ENCODE data around the gene GGA2.

GGA2 gene

DNA sequence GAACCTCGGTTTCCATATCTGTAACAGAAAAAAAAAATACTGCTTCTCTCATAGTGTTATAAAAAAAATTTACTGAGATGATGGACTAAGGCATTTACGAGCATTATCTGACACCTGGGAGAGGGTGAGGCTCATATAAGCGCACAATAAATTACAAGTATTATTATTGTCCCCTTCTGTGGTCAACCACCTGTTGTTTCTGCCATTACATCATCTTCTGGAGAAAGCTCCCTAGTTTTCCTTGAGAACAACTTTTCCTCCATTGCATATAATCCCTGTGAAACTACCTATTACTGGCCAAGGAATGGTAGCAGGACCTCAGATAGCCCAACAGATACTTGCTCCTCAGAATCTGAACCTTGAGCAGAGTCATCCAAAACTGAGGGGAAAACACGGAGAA, 11.7 kb upstream of the GGA2 start:
- H3K4me3 ChIP-seq (ENCODE audit: low read depth, low read length), result no peak overlapping the region
- H3K27ac ChIP-seq (ENCODE audit: low read depth, low read length), result no peak overlapping the region
- no peaks in the 10 kb centered on the region for H3K9me3 ChIP-seq (ENCODE audit: control insufficient read depth, insufficient read depth, low read length)
- H3K9ac ChIP-seq (ENCODE audit: low read depth, low read length), result no peak overlapping the region
- peaks cover 69% of the 10 kb centered on the region for H3K36me3 ChIP-seq (ENCODE audit: control insufficient read depth, insufficient read depth, low read length)
- H3K27me3 ChIP-seq (ENCODE audit: control insufficient read depth, insufficient read depth, low read length), result no peaks in the 10 kb centered on the region
- no peaks in the 10 kb centered on the region for H3K4me1 ChIP-seq (ENCODE audit: control insufficient read depth, insufficient read depth, low read length)

DNA sequence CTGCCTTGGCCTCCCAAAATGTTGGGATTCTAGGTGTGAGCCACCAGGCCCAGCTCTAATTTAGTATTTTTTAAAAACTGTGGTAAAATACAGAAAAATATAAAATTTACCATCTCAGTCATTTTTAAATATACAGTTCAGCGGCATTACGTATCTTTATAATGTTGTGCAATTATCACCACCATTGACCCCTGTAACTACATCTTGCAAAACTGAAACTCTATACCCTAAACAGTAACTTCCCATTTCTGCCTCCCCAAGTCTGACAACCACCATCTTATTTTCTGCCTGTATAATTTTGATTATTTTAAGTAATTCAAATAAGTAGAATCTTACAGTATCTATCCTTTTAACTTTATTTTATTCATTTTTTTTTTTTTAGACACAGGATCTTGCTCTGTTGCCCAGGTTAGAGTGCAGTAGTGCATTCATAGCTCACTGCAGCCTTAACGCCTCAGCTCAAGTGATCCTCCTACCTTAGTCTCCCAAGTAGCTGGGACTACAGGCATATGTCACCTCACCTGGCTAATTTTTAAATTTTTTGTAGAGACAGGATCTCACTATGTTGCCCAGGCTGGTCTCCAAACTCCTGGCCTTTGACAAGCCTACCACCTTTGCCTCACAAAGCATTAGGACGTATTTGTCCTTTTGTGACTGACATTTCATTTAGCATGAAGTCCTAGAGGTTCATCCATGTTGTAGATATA, 10.9 kb upstream of the GGA2 start:
- Histone ChIP-seq H3K9me3 (ENCODE audit: control insufficient read depth, insufficient read depth, low read length) (no peaks in the 10 kb centered on the region), H3K9ac (ENCODE audit: low read depth, low read length) (no peak overlapping the region), H3K4me1 (ENCODE audit: control insufficient read depth, insufficient read depth, low read length) (no peaks in the 10 kb centered on the region), H3K36me3 (ENCODE audit: control insufficient read depth, insufficient read depth, low read length) (peaks cover 67% of the 10 kb centered on the region), H3K4me3 (ENCODE audit: low read depth, low read length) (no peak overlapping the region), H3K27me3 (ENCODE audit: control insufficient read depth, insufficient read depth, low read length) (no peaks in the 10 kb centered on the region), H3K27ac (ENCODE audit: low read depth, low read length) (no peak overlapping the region)

DNA sequence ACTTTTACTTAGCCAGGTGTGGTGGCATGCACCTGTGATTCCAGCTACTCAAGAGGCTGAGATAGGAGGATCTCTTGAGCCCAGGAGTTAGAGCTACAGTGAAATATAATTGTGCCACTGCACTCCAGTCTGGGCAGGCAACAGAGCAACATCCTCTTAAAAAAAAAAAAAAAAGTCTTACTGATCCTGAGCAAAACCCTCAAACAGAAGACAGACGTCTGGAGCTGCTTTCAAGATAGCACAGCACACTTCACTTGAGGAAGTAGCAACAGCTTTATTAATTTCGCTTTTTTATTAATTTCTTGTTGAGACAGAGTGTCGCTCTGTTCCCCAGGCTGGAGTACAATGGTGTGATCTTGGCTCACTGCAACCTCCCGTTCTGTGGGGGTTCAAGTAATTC, 10.2 kb upstream of the GGA2 start:
- H3K36me3 ChIP-seq (ENCODE audit: control insufficient read depth, insufficient read depth, low read length), result peaks cover 67% of the 10 kb centered on the region

GRCh38 chr16:23519282-23519681, 9.0 kb upstream of the GGA2 start:
- Histone ChIP-seq H3K9me3 (ENCODE audit: control insufficient read depth, insufficient read depth, low read length) (no peaks in the 10 kb centered on the region), H3K9ac (ENCODE audit: low read depth, low read length) (no peak overlapping the region), H3K27me3 (ENCODE audit: control insufficient read depth, insufficient read depth, low read length) (no peaks in the 10 kb centered on the region), H3K4me1 (ENCODE audit: control insufficient read depth, insufficient read depth, low read length) (no peaks in the 10 kb centered on the region), H3K4me3 (ENCODE audit: low read depth, low read length) (no peak overlapping the region), H3K36me3 (ENCODE audit: control insufficient read depth, insufficient read depth, low read length) (peaks cover 63% of the 10 kb centered on the region), H3K27ac (ENCODE audit: low read depth, low read length) (no peak overlapping the region)

More for the DNA sequence above, 10.2 kb upstream of the GGA2 start:
- Histone ChIP-seq H3K27ac (ENCODE audit: low read depth, low read length) (no peak overlapping the region), H3K4me1 (ENCODE audit: control insufficient read depth, insufficient read depth, low read length) (no peaks in the 10 kb centered on the region), H3K27me3 (ENCODE audit: control insufficient read depth, insufficient read depth, low read length) (no peaks in the 10 kb centered on the region), H3K9me3 (ENCODE audit: control insufficient read depth, insufficient read depth, low read length) (no peaks in the 10 kb centered on the region), H3K4me3 (ENCODE audit: low read depth, low read length) (no peak overlapping the region), H3K9ac (ENCODE audit: low read depth, low read length) (no peak overlapping the region)

DNA sequence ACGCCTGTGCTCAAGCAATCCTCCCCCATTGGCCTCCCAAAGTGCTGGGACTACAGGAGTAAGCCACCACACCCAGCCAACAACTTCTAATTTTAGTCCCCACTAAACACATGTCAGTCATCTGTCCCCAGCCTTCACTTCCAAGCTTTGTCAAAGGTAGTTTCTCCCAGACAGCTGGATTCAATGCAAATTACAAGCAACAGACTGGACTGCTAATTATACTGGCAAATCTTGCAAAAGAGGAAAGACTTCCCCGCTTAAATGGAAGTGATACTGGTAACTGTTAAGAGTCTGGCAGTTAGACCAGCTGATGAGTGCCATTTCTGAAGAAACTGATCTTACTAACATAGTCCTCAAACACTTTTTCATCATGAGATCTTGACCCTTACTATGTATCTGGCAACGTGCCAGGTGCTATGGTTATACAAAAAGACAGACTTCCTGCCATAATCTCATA, 8.2 kb upstream of the GGA2 start:
- no peaks in the 10 kb centered on the region for H3K4me1 ChIP-seq (ENCODE audit: control insufficient read depth, insufficient read depth, low read length)
- peaks cover 57% of the 10 kb centered on the region for H3K36me3 ChIP-seq (ENCODE audit: control insufficient read depth, insufficient read depth, low read length)
- H3K27ac ChIP-seq (ENCODE audit: low read depth, low read length), result no peak overlapping the region
- no peak overlapping the region for H3K9ac ChIP-seq (ENCODE audit: low read depth, low read length)
- H3K9me3 ChIP-seq (ENCODE audit: control insufficient read depth, insufficient read depth, low read length), result no peaks in the 10 kb centered on the region
- H3K4me3 ChIP-seq (ENCODE audit: low read depth, low read length), result no peak overlapping the region
- H3K27me3 ChIP-seq (ENCODE audit: control insufficient read depth, insufficient read depth, low read length), result no peaks in the 10 kb centered on the region

DNA sequence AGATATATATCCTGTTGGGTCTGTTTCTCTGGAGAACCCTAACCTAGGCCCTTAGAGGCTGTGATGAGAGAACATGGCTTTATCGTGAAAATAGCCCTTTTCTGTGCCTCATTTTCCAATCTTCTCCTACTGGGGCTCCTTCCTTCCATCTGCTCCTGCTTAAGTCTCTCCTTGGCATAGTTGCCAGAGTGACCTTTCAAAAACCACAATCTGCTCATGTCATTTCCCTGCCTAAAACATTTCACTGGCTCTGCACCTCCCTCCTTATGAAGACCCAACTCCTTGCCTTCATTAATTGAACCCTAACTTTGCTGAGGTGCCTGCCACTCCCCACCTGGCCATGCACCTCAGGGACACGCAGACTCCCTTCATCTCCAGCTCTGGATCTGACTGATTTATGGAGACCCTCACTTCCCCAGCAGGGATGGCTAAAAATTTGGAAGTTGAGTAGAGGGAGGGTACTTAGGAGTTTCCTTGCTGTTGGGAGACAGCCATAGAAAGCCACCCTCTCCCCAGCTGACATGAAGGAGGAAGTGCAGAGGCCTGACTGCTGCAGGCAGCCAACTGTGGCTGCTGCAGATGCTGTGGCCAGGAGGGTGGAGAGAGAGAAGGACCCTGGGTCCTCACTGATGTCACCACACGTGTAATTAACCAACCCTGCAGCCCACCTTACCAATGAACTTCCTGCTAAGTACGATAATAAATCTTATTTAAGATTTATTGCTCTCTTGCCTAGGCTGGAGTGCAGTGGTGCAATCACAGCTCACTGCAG, 6.3 kb upstream of the GGA2 start:
- Histone ChIP-seq H3K9me3 (ENCODE audit: control insufficient read depth, insufficient read depth, low read length) (no peaks in the 10 kb centered on the region), H3K9ac (ENCODE audit: low read depth, low read length) (no peak overlapping the region), H3K4me1 (ENCODE audit: control insufficient read depth, insufficient read depth, low read length) (no peaks in the 10 kb centered on the region), H3K36me3 (ENCODE audit: control insufficient read depth, insufficient read depth, low read length) (peaks cover 37% of the 10 kb centered on the region), H3K27ac (ENCODE audit: low read depth, low read length) (no peak overlapping the region), H3K27me3 (ENCODE audit: control insufficient read depth, insufficient read depth, low read length) (no peaks in the 10 kb centered on the region), H3K4me3 (ENCODE audit: low read depth, low read length) (no peak overlapping the region)

GRCh38 chr16:23515881-23516280, 5.6 kb upstream of the GGA2 start:
- no peaks in the 10 kb centered on the region for H3K27me3 ChIP-seq (ENCODE audit: control insufficient read depth, insufficient read depth, low read length)
- H3K9ac ChIP-seq (ENCODE audit: low read depth, low read length), result no peak overlapping the region
- no peak overlapping the region for H3K4me3 ChIP-seq (ENCODE audit: low read depth, low read length)
- H3K36me3 ChIP-seq (ENCODE audit: control insufficient read depth, insufficient read depth, low read length), result peaks cover 31% of the 10 kb centered on the region
- no peak overlapping the region for H3K27ac ChIP-seq (ENCODE audit: low read depth, low read length)
- no peaks in the 10 kb centered on the region for H3K4me1 ChIP-seq (ENCODE audit: control insufficient read depth, insufficient read depth, low read length)
- H3K9me3 ChIP-seq (ENCODE audit: control insufficient read depth, insufficient read depth, low read length), result no peaks in the 10 kb centered on the region

DNA sequence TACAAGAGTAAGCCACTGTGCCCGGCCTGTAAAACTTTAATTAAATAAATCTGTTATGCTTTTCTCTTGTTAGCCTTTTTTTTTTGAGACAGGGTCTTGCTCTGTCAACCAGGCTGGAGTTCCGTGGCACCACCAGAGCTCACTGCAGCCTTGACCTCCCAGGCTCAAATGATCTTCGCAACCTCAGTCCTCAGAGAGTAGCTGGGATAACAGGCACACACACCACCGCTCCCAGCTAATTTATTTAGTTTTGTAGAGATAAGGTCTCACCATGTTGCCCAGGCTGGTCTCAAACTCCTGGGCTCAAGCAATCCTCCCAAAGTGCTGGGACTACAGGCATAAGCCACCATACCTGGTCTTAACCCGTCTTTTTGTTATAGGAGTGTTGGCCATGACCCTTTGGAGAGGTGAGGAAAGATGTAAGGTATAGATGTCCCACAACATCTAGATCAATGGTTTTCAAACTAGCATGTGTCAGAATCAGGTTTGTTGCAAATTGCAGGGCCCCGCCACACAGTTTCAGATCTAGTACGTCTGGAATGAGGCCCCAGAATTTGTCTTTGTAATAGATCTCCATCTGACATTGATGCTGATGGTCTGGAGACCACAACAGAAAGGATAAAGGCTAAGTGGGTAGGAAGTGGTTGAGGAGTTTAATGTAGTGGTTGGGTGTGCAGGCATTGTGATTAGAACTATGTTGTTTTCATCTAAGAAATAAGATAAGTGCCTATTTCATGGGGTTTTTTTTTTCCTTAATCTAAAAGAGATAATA, 4.3 kb upstream of the GGA2 start:
- Histone ChIP-seq H3K4me3 (ENCODE audit: low read depth, low read length) (no peak overlapping the region), H3K36me3 (ENCODE audit: control insufficient read depth, insufficient read depth, low read length) (peaks cover 21% of the 10 kb centered on the region), H3K27ac (ENCODE audit: low read depth, low read length) (no peak overlapping the region), H3K27me3 (ENCODE audit: control insufficient read depth, insufficient read depth, low read length) (no peaks in the 10 kb centered on the region), H3K4me1 (ENCODE audit: control insufficient read depth, insufficient read depth, low read length) (no peaks in the 10 kb centered on the region), H3K9me3 (ENCODE audit: control insufficient read depth, insufficient read depth, low read length) (no peaks in the 10 kb centered on the region), H3K9ac (ENCODE audit: low read depth, low read length) (no peak overlapping the region)

DNA sequence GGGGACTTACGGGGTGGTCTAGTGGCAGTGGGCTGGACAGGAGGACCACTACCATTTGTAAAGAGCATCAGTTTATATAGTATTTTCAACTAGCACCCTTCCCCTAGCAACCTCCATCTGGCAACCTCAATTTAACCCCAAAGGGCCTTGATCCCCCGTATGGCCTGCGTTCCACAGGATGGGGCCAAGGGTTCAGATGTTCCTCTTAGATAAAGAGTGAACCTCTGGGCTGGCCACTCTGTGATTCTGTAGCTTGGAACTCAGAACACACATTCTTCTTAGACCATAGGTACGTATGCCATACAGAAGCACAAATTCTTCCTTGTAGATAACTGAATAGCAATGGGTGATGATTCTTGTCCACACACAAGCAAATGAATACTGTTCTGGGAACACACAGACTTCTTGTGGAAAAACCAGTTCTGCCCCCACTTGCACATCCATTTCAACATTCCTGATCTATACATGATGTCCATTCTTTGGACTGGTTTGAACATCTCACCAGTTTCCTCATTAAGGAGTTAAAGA, 1.9 kb upstream of the GGA2 start:
- no peaks in the 10 kb centered on the region for H3K9me3 ChIP-seq (ENCODE audit: control insufficient read depth, insufficient read depth, low read length)
- H3K36me3 ChIP-seq (ENCODE audit: control insufficient read depth, insufficient read depth, low read length), result peaks cover 10% of the 10 kb centered on the region; the same call in 1 of the 2 replicates
- H3K4me1 ChIP-seq (ENCODE audit: control insufficient read depth, insufficient read depth, low read length), result no peaks in the 10 kb centered on the region
- no peaks in the 10 kb centered on the region for H3K27me3 ChIP-seq (ENCODE audit: control insufficient read depth, insufficient read depth, low read length)
- H3K9ac ChIP-seq (ENCODE audit: low read depth, low read length), result no peak overlapping the region
- no peak overlapping the region for H3K27ac ChIP-seq (ENCODE audit: low read depth, low read length)
- no peak overlapping the region for H3K4me3 ChIP-seq (ENCODE audit: low read depth, low read length)

DNA sequence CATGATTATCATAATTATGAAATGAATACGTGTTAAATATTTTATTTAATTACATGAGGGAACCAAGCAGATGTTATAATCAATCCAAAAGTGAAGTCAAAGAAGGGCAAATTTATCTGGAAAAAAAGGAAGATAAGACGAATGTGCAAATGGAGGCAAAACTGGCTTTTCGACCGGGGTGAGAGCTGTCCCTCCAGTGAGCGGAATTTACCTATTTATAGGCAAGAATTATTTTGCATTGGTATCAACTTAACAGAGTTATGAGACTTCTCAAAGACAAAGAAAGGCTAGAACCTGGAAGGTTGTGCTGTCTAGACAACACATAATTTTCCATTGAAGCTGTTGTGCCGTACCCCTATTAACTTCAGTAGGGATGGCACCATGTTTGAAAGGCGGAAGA, 1.4 kb upstream of the GGA2 start:
- Histone ChIP-seq H3K9ac (ENCODE audit: low read depth, low read length) (no peak overlapping the region), H3K4me3 (ENCODE audit: low read depth, low read length) (no peak overlapping the region), H3K9me3 (ENCODE audit: control insufficient read depth, insufficient read depth, low read length) (no peaks in the 10 kb centered on the region), H3K4me1 (ENCODE audit: control insufficient read depth, insufficient read depth, low read length) (no peaks in the 10 kb centered on the region), H3K36me3 (ENCODE audit: control insufficient read depth, insufficient read depth, low read length) (peaks cover 10% of the 10 kb centered on the region; the same call in 1 of the 2 replicates), H3K27ac (ENCODE audit: low read depth, low read length) (no peak overlapping the region), H3K27me3 (ENCODE audit: control insufficient read depth, insufficient read depth, low read length) (no peaks in the 10 kb centered on the region)
